Measurements from ENCODE around the gene NAT16. TPM values are rescaled to one million over a fixed set of nuclear protein-coding genes. Genes with fewer than 3 reads are reported as not detected.

The NAT16 gene
- total and polyA plus RNA-seq, 2 of the 13 experiments (the other 11 are each of a cell fraction or from before 2014, with no cell fraction given), result 0.04 TPM; not detected in 1

DNA sequence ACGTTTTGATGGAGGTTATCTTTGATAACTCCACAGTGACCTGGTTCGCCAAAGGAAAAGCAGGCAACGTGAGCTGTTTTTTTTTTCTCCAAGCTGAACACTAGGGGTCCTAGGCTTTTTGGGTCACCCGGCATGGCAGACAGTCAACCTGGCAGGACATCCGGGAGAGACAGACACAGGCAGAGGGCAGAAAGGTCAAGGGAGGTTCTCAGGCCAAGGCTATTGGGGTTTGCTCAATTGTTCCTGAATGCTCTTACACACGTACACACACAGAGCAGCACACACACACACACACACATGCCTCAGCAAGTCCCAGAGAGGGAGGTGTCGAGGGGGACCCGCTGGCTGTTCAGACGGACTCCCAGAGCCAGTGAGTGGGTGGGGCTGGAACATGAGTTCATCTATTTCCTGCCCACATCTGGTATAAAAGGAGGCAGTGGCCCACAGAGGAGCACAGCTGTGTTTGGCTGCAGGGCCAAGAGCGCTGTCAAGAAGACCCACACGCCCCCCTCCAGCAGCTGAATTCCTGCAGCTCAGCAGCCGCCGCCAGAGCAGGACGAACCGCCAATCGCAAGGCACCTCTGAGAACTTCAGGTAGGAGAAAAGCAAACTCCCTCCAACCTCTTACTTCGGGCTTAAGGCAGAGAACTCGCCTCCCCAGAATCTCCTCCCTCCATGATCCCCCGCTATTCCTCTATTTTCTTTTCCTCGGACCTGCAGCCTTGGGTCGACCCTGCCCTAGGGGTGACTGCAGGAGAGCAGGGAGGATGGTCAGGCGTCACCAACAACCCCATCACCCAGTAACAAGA lies 53.2 kb downstream of the NAT16 start, which contains the start of gene SERPINE1 (continued):
- TF ChIP-seq NR2F1 (CRISPR knock-in tag; IDR thresholded peaks at IDR 0.05) (peak; percentile 99), SP140L (CRISPR knock-in tag; IDR thresholded peaks at IDR 0.05; ENCODE audit: borderline replicate concordance) (no peak), STAG1 (CRISPR knock-in tag; IDR thresholded peaks at IDR 0.05) (peak; percentile 18; the same call in 1 of the 2 replicates), ZNF768 (CRISPR knock-in tag; IDR thresholded peaks at IDR 0.05) (peak; percentile 8; the same call in 1 of the 2 replicates), YY1 (IDR thresholded peaks at IDR 0.05; ENCODE audit: insufficient read depth, insufficient replicate concordance, low read depth, low read length) (no peak), TAF15 (IDR thresholded peaks at IDR 0.05; ENCODE audit: low read depth, low read length, poor library complexity, severe bottlenecking) (no peak)
- TF ChIP-seq, protein P1, sequence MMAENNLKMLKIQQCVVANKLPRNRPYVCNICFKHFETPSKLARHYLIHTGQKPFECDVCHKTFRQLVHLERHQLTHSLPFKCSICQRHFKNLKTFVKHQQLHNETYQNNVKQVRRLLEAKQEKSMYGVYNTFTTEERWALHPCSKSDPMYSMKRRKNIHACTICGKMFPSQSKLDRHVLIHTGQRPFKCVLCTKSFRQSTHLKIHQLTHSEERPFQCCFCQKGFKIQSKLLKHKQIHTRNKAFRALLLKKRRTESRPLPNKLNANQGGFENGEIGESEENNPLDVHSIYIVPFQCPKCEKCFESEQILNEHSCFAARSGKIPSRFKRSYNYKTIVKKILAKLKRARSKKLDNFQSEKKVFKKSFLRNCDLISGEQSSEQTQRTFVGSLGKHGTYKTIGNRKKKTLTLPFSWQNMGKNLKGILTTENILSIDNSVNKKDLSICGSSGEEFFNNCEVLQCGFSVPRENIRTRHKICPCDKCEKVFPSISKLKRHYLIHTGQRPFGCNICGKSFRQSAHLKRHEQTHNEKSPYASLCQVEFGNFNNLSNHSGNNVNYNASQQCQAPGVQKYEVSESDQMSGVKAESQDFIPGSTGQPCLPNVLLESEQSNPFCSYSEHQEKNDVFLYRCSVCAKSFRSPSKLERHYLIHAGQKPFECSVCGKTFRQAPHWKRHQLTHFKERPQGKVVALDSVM (CRISPR knock-in tag; IDR thresholded peaks at IDR 0.05), result no peak
- TF ChIP-seq, protein P2, sequence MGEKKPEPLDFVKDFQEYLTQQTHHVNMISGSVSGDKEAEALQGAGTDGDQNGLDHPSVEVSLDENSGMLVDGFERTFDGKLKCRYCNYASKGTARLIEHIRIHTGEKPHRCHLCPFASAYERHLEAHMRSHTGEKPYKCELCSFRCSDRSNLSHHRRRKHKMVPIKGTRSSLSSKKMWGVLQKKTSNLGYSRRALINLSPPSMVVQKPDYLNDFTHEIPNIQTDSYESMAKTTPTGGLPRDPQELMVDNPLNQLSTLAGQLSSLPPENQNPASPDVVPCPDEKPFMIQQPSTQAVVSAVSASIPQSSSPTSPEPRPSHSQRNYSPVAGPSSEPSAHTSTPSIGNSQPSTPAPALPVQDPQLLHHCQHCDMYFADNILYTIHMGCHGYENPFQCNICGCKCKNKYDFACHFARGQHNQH (CRISPR knock-in tag; IDR thresholded peaks at IDR 0.05), result no peak; the same call in 1 of the 2 replicates
